Activated naive CD4-positive, alpha-beta T cell treated with anti-CD3 and anti-CD28 coated beads, Interleukin-2, amount 50 U/mL, for 16 hours (primary cell): Measurements from ENCODE around the gene SEC61A2.
A peak's percentile ranks its signal among the peaks of the same experiment; 100 is the strongest.
"Not testable (repeated sequence)": the region's sequence is repeated elsewhere in the genome, so short reads cannot be mapped to it uniquely, and the experiment has no call there.

Source experiments
- DNase-seq: peaks from one replicate; pipeline ENCODE4 v3.0.0-alpha.2; 2020

SEC61A2 gene

DNA sequence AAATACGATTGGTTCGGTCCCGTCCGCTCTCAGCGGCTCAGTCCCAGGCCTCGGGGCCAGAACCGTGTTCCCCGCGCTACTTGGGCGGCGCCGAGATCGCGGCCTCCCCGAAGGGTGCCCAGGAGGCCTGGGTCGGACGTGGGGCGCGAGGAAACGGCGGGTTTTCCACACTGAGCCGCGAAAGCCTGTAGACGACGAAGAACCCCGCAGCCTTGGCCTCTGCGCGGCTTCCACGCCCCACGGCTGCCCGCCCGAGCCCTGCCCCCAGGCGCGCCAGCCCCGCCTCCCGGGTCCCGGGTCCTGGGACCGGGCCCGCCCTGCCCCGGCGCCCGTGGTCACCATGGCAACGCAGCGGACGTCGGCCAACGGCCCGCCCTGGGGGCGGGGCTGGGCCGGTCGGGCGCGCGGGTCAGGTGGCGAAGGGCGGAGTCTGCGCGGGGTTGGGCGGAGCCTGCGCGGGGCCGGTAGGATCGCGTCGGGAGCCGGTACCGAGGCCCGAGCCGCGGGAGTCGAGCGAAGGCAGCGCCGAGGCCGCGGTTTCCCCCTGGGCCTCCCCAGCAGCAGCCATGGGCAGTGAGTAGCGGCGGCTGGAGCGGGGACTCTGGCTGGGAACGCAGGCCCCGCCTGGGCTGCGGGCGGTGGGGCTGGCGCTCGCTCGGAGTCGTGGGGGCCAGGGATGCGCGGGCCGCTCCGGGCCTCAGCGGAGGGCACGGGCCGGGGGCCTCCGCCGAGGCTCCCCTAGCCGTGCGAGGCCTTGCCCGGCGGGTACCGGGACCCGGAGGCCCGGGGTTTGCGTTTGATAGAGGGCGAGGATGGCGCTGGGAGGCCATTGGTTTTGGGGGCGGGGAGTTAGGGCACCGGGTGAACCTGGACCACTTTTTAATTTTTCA lies at the start of gene SEC61A2:
SEC61A2 (plus strand) TSS at position 456 of the 890 bp plus-strand sequence; CDS start at position 567, 111 bp downstream.
- DNase-seq, result peak; percentile 98

GRCh38 chr10:12081470-12081869 lies 48.0 kb upstream of the SEC61A2 start:
- no peak for DNase-seq

DNA sequence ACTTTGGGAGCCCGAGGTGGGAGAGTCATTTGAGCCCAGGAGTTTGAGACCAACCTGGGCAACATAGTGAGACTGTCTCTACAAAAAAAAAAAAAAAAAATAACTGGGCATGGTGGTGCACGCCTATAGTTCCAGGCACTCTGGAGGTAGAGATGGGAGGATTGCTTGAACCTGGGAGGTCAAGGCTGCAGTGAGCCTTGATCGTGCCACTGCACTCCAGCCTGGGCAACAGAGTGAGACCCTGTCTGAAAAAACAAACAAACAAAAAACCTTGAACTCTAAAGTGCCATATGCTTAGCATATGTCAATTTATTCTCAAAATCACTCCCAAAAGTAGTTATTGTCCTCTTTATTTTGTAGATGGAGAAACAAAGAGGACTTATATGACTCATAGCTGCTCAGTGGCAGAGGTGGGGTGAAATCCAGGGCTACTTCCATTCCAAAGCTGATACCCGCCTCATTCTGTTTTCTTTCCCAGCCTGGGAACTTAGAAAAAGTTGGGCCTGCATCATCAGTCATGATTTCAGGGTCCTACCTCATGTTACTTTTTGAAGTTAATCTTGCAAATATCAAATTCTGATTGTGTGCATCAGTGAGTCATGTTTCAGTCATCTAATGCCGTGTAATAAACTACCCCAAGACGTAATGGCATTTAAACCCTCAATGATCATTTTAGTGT lies 47.5 kb upstream of the SEC61A2 start:
- no peak for DNase-seq

- no peak for DNase-seq
These were observed 40.6 kb upstream of the SEC61A2 start for GRCh38 chr10:12088919-12089318.

GRCh38 chr10:12091421-12091820 lies 38.1 kb upstream of the SEC61A2 start:
- DNase-seq, result no peak

DNA sequence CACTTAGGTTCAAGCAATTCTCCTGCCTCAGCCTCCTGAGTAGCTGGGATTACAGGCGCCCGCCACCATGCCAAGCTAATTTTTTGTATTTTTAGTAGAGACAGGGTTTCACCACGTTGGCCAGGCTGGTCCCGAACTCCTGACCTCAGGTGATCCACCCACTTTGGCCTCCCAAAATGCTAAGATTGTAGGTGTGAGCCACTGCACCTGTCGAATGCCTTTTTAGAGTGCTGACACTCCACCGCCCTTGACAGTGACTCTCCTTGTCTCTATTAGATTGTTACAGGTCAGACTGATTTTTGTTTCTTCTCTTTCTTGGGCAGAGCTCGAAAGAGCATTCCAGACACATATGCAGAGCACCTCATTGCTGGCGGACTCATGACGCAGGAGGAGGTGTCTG lies 32.1 kb upstream of the SEC61A2 start:
- DNase-seq, result not testable (repeated sequence)

- no peak for DNase-seq
These were observed 31.7 kb upstream of the SEC61A2 start for GRCh38 chr10:12097791-12098190.

- DNase-seq, result no peak
These were observed 30.5 kb upstream of the SEC61A2 start for GRCh38 chr10:12098966-12099365.

DNA sequence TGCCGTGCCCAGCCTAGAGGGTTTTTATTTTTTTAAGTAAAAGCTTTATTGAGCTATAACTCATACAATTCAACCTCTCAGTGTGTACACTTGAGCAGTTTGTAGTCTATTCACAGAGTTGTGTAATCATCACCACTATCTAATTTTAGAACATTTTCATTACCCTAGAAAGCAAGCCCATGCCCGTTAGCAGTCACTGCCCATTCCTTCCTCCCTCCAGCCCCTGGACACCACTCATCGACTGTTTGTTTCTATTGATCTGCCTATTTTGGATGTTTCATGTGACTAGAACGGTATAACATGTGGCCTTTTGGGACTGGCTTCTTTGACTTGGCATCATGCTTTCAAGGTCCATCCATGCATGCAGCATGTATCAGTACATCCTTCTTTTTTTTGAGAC lies 25.7 kb upstream of the SEC61A2 start:
- DNase-seq, result no peak

DNA sequence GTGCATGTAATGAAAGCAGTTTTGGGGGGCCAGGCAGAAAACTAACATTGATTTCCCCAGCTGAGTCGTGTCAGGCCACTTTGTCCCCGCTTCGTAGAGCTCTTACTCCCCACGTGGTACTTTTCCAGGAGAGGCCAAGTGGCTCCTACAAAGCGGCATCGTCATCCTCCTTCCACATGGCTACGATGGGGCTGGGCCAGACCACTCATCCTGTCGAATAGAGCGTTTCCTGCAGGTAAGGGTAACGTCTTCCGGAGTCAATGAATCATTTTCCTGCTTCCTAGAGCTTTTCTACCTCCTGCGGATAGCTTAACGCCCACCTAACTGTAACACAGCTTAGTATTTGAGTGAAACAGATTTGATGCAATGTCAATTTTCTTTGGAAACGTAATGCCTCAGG lies 21.7 kb upstream of the SEC61A2 start:
- DNase-seq, result no peak

- no peak for DNase-seq
These were observed 20.2 kb upstream of the SEC61A2 start for GRCh38 chr10:12109286-12109685.

DNA sequence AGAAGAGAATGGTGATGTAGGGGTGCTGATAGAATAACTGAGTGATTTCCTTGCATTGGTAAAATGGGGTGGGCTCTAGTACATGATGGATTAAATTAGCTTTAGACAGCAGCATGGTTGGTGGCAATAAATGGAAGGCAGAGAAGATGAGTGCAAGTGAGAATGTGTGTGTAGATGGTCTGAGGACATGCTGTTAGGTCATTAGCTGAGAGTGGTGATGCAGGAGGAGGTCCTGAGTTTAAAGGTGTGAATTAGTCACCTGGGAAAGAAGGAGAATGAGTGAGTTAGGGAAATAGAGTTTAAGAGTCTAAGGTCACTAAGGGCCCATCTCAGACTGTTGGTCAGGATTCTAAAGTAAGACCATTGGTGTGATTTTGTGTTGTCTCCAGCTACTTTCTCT lies 17.9 kb upstream of the SEC61A2 start:
- no peak for DNase-seq

- no peak for DNase-seq
These were observed 15.8 kb upstream of the SEC61A2 start for GRCh38 chr10:12113627-12114026.

- no peak for DNase-seq
These were observed 7.8 kb upstream of the SEC61A2 start for GRCh38 chr10:12121673-12122072.

GRCh38 chr10:12130237-12130872 lies 878 bp downstream of the SEC61A2 start:
- DNase-seq, result peak; percentile 21

- no peak for DNase-seq
These were observed 6.2 kb downstream of the SEC61A2 start for GRCh38 chr10:12135631-12136030.

GRCh38 chr10:12140038-12140437 lies 10.6 kb downstream of the SEC61A2 start:
- no peak for DNase-seq

DNA sequence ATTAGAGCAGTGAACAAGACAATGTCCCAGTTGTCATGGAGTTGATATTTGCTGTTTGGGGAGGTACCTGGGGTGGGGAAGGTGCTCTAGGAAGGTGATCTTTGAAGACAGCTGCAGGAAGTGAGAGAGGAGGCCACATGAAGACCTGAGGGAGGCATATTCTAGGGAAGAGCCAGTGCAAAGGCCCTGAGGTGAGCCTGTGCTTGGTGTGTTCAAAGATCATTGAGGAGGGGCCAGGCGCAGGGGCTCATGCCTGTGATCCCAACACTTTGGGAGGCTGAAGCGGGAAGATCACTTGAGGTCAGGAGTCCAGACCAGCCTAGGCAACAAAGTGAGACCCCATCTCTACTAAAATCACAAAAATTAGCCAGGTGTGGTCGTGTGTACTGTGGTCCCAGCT lies 15.1 kb downstream of the SEC61A2 start:
- no peak for DNase-seq

GRCh38 chr10:12150163-12150562 lies 20.7 kb downstream of the SEC61A2 start:
- DNase-seq, result no peak

DNA sequence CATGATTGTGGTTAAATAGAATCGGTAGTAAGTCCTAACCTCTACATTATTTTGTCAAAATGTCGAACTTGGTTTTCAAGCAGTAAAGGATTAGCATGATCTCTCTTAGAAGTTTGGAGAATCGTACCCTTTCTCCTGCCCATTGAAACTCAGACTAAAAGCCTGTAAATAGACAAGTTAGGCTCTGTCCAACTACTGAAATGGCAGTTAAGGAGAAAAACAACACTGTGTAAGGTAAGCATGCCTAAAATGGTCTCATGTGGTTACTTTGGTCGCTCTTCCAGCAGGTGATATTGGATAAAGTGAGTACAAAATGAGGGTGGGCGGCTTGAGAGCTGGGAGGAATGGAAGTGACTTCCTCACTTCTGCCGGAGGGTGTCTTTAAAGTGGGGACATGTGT lies 25.0 kb downstream of the SEC61A2 start:
- DNase-seq, result no peak

DNA sequence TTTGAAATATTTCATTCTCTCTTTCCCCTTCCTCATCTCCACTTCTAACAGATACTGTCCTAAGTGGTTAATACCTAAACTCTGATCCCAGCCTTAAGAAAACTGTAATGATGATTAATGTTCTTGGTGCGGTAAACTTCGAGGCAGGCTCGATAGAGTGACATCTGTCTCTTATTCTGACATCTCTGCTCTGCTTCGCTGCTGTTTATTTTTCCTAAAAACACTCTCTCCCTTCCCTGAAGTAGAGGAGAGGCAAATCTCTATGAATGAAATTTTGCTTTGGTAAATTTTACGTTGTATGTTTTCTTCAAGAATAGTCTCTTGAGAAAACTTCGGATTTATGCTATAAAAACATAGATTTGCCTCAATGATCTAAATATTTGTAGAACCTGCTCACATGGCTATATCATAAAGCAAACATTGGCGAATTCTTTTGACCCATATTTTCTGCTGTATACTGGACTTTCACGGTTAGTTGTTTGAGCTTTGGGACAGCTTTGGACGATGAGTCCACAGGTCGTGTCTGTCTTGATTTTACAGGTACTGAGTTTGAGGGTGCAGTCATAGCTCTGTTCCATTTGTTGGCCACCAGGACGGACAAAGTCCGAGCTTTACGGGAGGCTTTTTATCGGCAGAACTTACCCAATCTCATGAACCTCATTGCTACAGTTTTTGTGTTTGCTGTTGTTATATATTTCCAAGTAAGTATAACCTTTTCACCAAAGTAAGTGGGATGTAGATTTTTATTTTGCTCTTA lies 27.1 kb downstream of the SEC61A2 start:
- DNase-seq, result no peak

DNA sequence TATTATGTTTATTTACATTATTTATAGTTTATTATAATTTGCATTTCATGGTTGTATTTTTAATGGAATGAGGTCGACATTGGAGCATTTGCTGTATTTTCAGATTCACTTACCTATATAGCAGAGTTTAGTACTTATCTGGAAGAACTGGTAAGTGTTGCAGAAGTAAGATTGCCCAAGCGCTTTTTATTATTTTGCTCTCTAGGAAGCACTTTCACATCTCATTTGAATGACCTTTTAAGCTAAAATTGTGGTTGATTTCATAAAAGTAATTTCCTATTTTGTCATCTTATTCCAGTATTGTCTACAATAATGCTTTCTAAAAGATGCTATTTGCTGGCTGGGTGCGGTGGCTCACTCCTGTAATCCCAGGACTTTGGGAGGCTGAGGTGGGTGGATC lies 28.6 kb downstream of the SEC61A2 start:
- DNase-seq, result no peak

GRCh38 chr10:12160664-12161063 lies 31.2 kb downstream of the SEC61A2 start:
- DNase-seq, result no peak
